HepG2 (cell line): ENCODE data around the gene KAZALD1. TPM values are rescaled to one million over a fixed set of nuclear protein-coding genes. Genes with fewer than 3 reads are reported as not detected.

Source experiments
- CEBPG ChIP-seq: IDR thresholded peaks from 2 replicates; pipeline ENCODE4 v1.6.1; 2016
- CREB3 ChIP-seq: sonication (generic); formaldehyde crosslinking; IDR thresholded peaks from 2 replicates; pipeline ENCODE4 v1.5.0; 2020; ENCODE audit warnings: missing genetic modification reagents
- FUBP1 ChIP-seq: sonication (generic); formaldehyde crosslinking; IDR thresholded peaks from 2 replicates; pipeline ENCODE4 v1.5.1; 2020; ENCODE audit warnings: missing genetic modification reagents, mild to moderate bottlenecking, borderline replicate concordance
- HHEX ChIP-seq: IDR thresholded peaks from 2 replicates; pipeline ENCODE4 v1.6.1; 2016; ENCODE audit warnings: control low read depth
- IRF9 ChIP-seq: sonication (generic); formaldehyde crosslinking; IDR thresholded peaks from 2 replicates; pipeline ENCODE4 v1.8.0; 2022; ENCODE audit warnings: missing genetic modification reagents, mild to moderate bottlenecking, borderline replicate concordance
- MLX ChIP-seq: IDR thresholded peaks from 2 replicates; pipeline ENCODE4 v1.6.1; 2016
- NR2F6 ChIP-seq, 2 experiments: IDR thresholded peaks; 2 replicates each; pipeline ENCODE4 v1.6.1; 2016; ENCODE audit warnings: antibody characterized with exemption in 1 of 2, mild to moderate bottlenecking in 1 of 2
- RBM22 ChIP-seq: fragments of 200-400 bp; formaldehyde crosslinking; optimal IDR thresholded peaks from 2 replicates; pipeline ENCODE3; 2017; ENCODE audit warnings: mild to moderate bottlenecking, low read length, moderate library complexity
- SMAD9 ChIP-seq: sonication (generic); formaldehyde crosslinking; IDR thresholded peaks from 2 replicates; pipeline ENCODE4 v1.5.1; 2020; ENCODE audit warnings: mild to moderate bottlenecking, missing genetic modification reagents
- SOX13 ChIP-seq, 3 experiments: fragments of 450-650 bp in 1 of 3; sonication (generic) in 1 of 3; formaldehyde crosslinking in 1 of 3; IDR thresholded peaks in 2 of 3; conservative IDR thresholded peaks in 1 of 3; 2 replicates each; pipeline versions ENCODE4 v1.5.0 to v1.6.1; 2016 to 2020; ENCODE audit warnings: antibody characterized with exemption in 1 of 3, mild to moderate bottlenecking in 1 of 3, missing compliant biosample characterization in 1 of 3, missing genetic modification reagents in 1 of 3, moderate library complexity in 1 of 3
- SSRP1 ChIP-seq: IDR thresholded peaks from 2 replicates; pipeline ENCODE4 v1.6.1; 2016; ENCODE audit warnings: control low read depth
- TP53 ChIP-seq: sonication (generic); formaldehyde crosslinking; conservative IDR thresholded peaks from 2 replicates; pipeline ENCODE4 v1.4.0; 2020; ENCODE audit warnings: missing genetic modification reagents
- ZFP90 ChIP-seq: sonication (generic); formaldehyde crosslinking; IDR thresholded peaks from 2 replicates; pipeline ENCODE4 v1.8.0; 2022; ENCODE audit warnings: missing genetic modification reagents, mild to moderate bottlenecking, inconsistent platforms, borderline replicate concordance
- ZMYM2 ChIP-seq: sonication (generic); formaldehyde crosslinking; IDR thresholded peaks from 2 replicates; pipeline ENCODE4 v1.8.0; 2022; ENCODE audit warnings: mild to moderate bottlenecking, missing genetic modification reagents
- ZNF121 ChIP-seq: sonication (generic); formaldehyde crosslinking; IDR thresholded peaks from 2 replicates; pipeline ENCODE4 v1.5.0; 2020; ENCODE audit warnings: mild to moderate bottlenecking, missing genetic modification reagents
- ZNF234 ChIP-seq: sonication (generic); formaldehyde crosslinking; conservative IDR thresholded peaks from 2 replicates; pipeline ENCODE4 v1.5.1; 2020; ENCODE audit warnings: mild to moderate bottlenecking, missing genetic modification reagents
- ZNF703 ChIP-seq: sonication (generic); formaldehyde crosslinking; IDR thresholded peaks from 2 replicates; pipeline ENCODE4 v1.5.1; 2020; ENCODE audit warnings: missing genetic modification reagents, mild to moderate bottlenecking, moderate library complexity, borderline replicate concordance
- ZNF710 ChIP-seq: sonication (generic); formaldehyde crosslinking; IDR thresholded peaks from 2 replicates; pipeline ENCODE4 v1.5.0; 2020; ENCODE audit warnings: mild to moderate bottlenecking, missing genetic modification reagents, borderline replicate concordance
- ZNF883 ChIP-seq: sonication (generic); formaldehyde crosslinking; IDR thresholded peaks from 2 replicates; pipeline ENCODE4 v1.5.1; 2020; ENCODE audit warnings: mild to moderate bottlenecking, missing genetic modification reagents; ENCODE audit errors: not compliant biosample characterization
- polyA plus RNA-seq, 8 experiments: library from polyadenylated mRNA; depleted of rRNA in 3 of 8; stranded (reverse) in 7 of 8; unstranded in 1 of 8; fragments of >200 nt; fragmentation: Illumina TruSeq in 4 of 8; extraction: Trizol in 4 of 8; gene quantifications; 2 replicates each; pipeline versions ENCODE4 v1.2.1 to v1.2.3, GENCODE V29; 2011 to 2016; ENCODE audit warnings: low read depth in 4 of 8, missing spikeins in 1 of 8, mixed read lengths in 1 of 8; ENCODE audit not compliant: insufficient read depth in 1 of 8
- total RNA-seq, 5 experiments: library from RNA; depleted of rRNA; stranded (reverse); fragments of >200 nt; fragmentation: Illumina TruSeq; extraction: Trizol; gene quantifications; 2 replicates each; pipeline ENCODE4 v1.2.3, GENCODE V29; 2016; ENCODE audit warnings: low read depth in 1 of 5
- TF ChIP-seq, protein P1 (sequence below): sonication (generic); formaldehyde crosslinking; IDR thresholded peaks from 2 replicates; pipeline ENCODE4 v1.8.0; 2022; ENCODE audit warnings: missing genetic modification reagents, mild to moderate bottlenecking, moderate library complexity, borderline replicate concordance

The KAZALD1 gene
- total and polyA plus RNA-seq, 2 of the 13 experiments (the other 11 are each of a cell fraction or from before 2014, with no cell fraction given) = 16.7 to 27.7 TPM

- TF ChIP-seq, protein P1, sequence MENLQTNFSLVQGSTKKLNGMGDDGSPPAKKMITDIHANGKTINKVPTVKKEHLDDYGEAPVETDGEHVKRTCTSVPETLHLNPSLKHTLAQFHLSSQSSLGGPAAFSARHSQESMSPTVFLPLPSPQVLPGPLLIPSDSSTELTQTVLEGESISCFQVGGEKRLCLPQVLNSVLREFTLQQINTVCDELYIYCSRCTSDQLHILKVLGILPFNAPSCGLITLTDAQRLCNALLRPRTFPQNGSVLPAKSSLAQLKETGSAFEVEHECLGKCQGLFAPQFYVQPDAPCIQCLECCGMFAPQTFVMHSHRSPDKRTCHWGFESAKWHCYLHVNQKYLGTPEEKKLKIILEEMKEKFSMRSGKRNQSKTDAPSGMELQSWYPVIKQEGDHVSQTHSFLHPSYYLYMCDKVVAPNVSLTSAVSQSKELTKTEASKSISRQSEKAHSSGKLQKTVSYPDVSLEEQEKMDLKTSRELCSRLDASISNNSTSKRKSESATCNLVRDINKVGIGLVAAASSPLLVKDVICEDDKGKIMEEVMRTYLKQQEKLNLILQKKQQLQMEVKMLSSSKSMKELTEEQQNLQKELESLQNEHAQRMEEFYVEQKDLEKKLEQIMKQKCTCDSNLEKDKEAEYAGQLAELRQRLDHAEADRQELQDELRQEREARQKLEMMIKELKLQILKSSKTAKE (CRISPR knock-in tag) = peak; percentile 22; the same call in 1 of the 2 replicates
- TF ChIP-seq ZMYM2 (CRISPR knock-in tag) (no peak), CEBPG (CRISPR knock-in tag) (no peak), IRF9 (CRISPR knock-in tag) (no peak), SSRP1 (CRISPR knock-in tag) (no peak), RBM22 (no peak), ZNF703 (CRISPR knock-in tag) (no peak), NR2F6 (IDR thresholded peaks at IDR 0.05) (no peak), NR2F6 (CRISPR knock-in tag; IDR thresholded peaks at IDR 0.05) (no peak), TP53 (CRISPR knock-in tag) (no peak), ZNF883 (no peak), ZNF121 (CRISPR knock-in tag) (no peak), MLX (CRISPR knock-in tag) (no peak), CREB3 (CRISPR knock-in tag) (no peak), ZFP90 (CRISPR knock-in tag) (no peak), SOX13 (IDR thresholded peaks at IDR 0.05) (no peak), SOX13 (CRISPR knock-in tag; conservative IDR thresholded peaks at IDR 0.05 in 1 of 2, IDR thresholded peaks at IDR 0.05 in 1 of 2) (no peak), ZNF234 (0 out of 2 replicates have a peak, but pooled peaks have one; percentile 15), SMAD9 (no peak), HHEX (CRISPR knock-in tag) (no peak), ZNF710 (CRISPR knock-in tag) (no peak), FUBP1 (CRISPR knock-in tag) (no peak)
Observed at GRCh38 chr10:101032637-101033224, 29.1 kb upstream of the KAZALD1 start (continued).
